Measurements from ENCODE around the gene PTX3. TPM values are rescaled to one million over a fixed set of nuclear protein-coding genes. Genes with fewer than 3 reads are reported as not detected.

Gene PTX3
- total and polyA plus RNA-seq, 4 donors = 0.17 to 0.66 (median 0.28) TPM; not detected in 1

DNA sequence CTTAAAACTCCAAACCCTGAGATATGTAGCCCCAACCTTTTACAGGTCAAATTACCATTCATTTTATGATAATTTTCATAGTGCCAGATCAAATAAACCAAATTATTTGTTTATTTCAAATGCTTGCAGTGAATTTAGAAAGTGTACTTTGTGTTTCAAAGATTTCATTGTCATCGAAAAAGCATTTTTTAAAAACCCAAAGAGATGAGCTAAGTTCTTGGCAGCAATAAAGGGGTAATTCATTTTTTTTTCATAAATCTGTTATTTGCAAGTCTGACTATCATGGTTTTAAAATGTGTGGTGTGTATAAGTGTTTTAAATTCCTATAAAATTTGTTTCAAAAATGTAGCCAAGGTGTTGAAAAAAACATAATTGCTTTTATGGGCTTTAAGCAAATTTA lies 17.2 kb downstream of the PTX3 start:
- H3K27ac ChIP-seq (ENCODE audit: low read depth in 1 of 2, low read length in 2 of 2) = no peak overlapping the region
- H3K9me3 ChIP-seq (ENCODE audit: control insufficient read depth in 4 of 4, low read length in 3 of 4) = no peaks in the 10 kb centered on the region
- TF ChIP-seq GABPA (IDR thresholded peaks at IDR 0.05 in 1 of 2, conservative IDR thresholded peaks at IDR 0.05 in 1 of 2) = no peak
- TF ChIP-seq YY1 (IDR thresholded peaks at IDR 0.05) = no peak
- TF ChIP-seq ATF3 (IDR thresholded peaks at IDR 0.05) = no peak
- TF ChIP-seq RAD21 (IDR thresholded peaks at IDR 0.05) = no peak
- WGBS = 67% methylated on average over 1 of the region's 1 CpG
- no peaks in the 10 kb centered on the region for H3K27me3 ChIP-seq (ENCODE audit: control insufficient read depth in 4 of 4, insufficient read depth in 4 of 4, low read length in 3 of 4)
- no peak for DNase-seq (ENCODE audit: low spot score)
- no peak overlapping the region for H3K4me3 ChIP-seq (ENCODE audit: low read depth in 1 of 3, low read length in 3 of 3)
- H3K36me3 ChIP-seq (ENCODE audit: control insufficient read depth in 4 of 4, insufficient read depth in 3 of 4, low read depth in 1 of 4, low read length in 3 of 4) = no peaks in the 10 kb centered on the region
- no peak overlapping the region for H3K9ac ChIP-seq (ENCODE audit: low read depth in 1 of 2, low read length in 2 of 2)
- H3K4me1 ChIP-seq (ENCODE audit: control insufficient read depth in 4 of 4, insufficient read depth in 4 of 4, low read length in 3 of 4) = no peaks in the 10 kb centered on the region

DNA sequence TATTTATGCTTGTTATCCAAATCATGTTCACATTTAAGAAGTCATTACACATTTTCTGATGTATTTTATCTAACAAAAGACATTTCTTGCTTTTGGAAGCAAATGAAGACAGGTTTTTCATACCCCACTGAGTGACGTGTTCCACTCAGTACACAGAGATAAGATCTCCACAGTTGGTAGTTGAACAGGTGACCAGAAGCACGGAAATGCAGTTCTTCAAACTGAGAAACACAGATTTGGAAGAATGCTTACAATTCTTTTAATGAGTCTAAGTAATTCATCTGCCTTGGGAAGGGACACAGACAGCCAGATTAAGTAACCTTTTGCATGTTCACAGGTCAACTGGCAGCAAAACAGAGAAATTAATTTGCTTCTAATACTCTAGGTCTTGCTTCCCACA lies 23.1 kb downstream of the PTX3 start:
- no peak for DNase-seq (ENCODE audit: low spot score)
- H3K27ac ChIP-seq (ENCODE audit: low read depth in 1 of 2, low read length in 2 of 2) = no peak overlapping the region
- H3K36me3 ChIP-seq (ENCODE audit: control insufficient read depth in 4 of 4, insufficient read depth in 3 of 4, low read depth in 1 of 4, low read length in 3 of 4) = no peaks in the 10 kb centered on the region
- no peak overlapping the region for H3K4me3 ChIP-seq (ENCODE audit: low read depth in 1 of 3, low read length in 3 of 3)
- WGBS = 48% methylated on average over 2 of the region's 2 CpGs
- no peaks in the 10 kb centered on the region for H3K4me1 ChIP-seq (ENCODE audit: control insufficient read depth in 4 of 4, insufficient read depth in 4 of 4, low read length in 3 of 4)
- H3K9me3 ChIP-seq (ENCODE audit: control insufficient read depth in 4 of 4, low read length in 3 of 4) = no peaks in the 10 kb centered on the region
- H3K9ac ChIP-seq (ENCODE audit: low read depth in 1 of 2, low read length in 2 of 2) = no peak overlapping the region
- no peaks in the 10 kb centered on the region for H3K27me3 ChIP-seq (ENCODE audit: control insufficient read depth in 4 of 4, insufficient read depth in 4 of 4, low read length in 3 of 4)
- no peak for TF ChIP-seq EGR1 (IDR thresholded peaks at IDR 0.05; ENCODE audit: low read depth in 2 of 2)
- TF ChIP-seq JUND (IDR thresholded peaks at IDR 0.05) = no peak
- TF ChIP-seq, protein P1, sequence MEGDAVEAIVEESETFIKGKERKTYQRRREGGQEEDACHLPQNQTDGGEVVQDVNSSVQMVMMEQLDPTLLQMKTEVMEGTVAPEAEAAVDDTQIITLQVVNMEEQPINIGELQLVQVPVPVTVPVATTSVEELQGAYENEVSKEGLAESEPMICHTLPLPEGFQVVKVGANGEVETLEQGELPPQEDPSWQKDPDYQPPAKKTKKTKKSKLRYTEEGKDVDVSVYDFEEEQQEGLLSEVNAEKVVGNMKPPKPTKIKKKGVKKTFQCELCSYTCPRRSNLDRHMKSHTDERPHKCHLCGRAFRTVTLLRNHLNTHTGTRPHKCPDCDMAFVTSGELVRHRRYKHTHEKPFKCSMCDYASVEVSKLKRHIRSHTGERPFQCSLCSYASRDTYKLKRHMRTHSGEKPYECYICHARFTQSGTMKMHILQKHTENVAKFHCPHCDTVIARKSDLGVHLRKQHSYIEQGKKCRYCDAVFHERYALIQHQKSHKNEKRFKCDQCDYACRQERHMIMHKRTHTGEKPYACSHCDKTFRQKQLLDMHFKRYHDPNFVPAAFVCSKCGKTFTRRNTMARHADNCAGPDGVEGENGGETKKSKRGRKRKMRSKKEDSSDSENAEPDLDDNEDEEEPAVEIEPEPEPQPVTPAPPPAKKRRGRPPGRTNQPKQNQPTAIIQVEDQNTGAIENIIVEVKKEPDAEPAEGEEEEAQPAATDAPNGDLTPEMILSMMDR (IDR thresholded peaks at IDR 0.05; ENCODE audit: low read depth, low read length, missing input control) = no peak
- no peak for TF ChIP-seq FOXA1 (IDR thresholded peaks at IDR 0.05)
- TF ChIP-seq TAF1 (conservative IDR thresholded peaks at IDR 0.05) = no peak
- no peak for TF ChIP-seq GABPA (IDR thresholded peaks at IDR 0.05 in 1 of 2, conservative IDR thresholded peaks at IDR 0.05 in 1 of 2)

DNA sequence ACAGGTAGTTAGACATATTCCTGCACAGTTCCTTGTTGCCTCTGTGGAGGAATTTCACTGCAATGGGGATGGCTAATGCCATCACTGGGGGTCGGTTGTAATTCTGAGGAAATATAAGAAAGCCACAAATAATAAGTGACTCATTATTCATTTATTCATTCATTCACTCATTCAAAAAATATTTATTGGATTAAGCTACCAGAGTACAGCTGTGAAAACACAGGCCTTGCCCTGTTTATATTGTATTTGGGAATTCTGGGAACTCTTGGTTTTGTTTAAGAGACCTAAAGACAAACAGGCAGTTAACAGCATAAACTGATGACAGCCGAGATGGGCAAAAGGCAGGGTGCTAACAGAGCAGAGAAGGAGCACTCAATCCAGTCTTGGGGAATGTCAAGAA lies 23.6 kb downstream of the PTX3 start:
- TF ChIP-seq FOXA2 (IDR thresholded peaks at IDR 0.05) (no peak), HNF4A (conservative IDR thresholded peaks at IDR 0.05) (no peak), JUND (IDR thresholded peaks at IDR 0.05) (no peak), ATF3 (IDR thresholded peaks at IDR 0.05) (no peak)
- TF ChIP-seq, protein P2, sequence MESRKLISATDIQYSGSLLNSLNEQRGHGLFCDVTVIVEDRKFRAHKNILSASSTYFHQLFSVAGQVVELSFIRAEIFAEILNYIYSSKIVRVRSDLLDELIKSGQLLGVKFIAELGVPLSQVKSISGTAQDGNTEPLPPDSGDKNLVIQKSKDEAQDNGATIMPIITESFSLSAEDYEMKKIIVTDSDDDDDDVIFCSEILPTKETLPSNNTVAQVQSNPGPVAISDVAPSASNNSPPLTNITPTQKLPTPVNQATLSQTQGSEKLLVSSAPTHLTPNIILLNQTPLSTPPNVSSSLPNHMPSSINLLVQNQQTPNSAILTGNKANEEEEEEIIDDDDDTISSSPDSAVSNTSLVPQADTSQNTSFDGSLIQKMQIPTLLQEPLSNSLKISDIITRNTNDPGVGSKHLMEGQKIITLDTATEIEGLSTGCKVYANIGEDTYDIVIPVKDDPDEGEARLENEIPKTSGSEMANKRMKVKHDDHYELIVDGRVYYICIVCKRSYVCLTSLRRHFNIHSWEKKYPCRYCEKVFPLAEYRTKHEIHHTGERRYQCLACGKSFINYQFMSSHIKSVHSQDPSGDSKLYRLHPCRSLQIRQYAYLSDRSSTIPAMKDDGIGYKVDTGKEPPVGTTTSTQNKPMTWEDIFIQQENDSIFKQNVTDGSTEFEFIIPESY (IDR thresholded peaks at IDR 0.05) = no peak
- Histone ChIP-seq H3K27ac (ENCODE audit: low read depth in 1 of 2, low read length in 2 of 2) (no peak overlapping the region), H3K9me3 (ENCODE audit: control insufficient read depth in 4 of 4, low read length in 3 of 4) (no peaks in the 10 kb centered on the region), H3K9ac (ENCODE audit: low read depth in 1 of 2, low read length in 2 of 2) (no peak overlapping the region), H3K36me3 (ENCODE audit: control insufficient read depth in 4 of 4, insufficient read depth in 3 of 4, low read depth in 1 of 4, low read length in 3 of 4) (no peaks in the 10 kb centered on the region), H3K4me3 (ENCODE audit: low read depth in 1 of 3, low read length in 3 of 3) (no peak overlapping the region), H3K27me3 (ENCODE audit: control insufficient read depth in 4 of 4, insufficient read depth in 4 of 4, low read length in 3 of 4) (no peaks in the 10 kb centered on the region), H3K4me1 (ENCODE audit: control insufficient read depth in 4 of 4, insufficient read depth in 4 of 4, low read length in 3 of 4) (no peaks in the 10 kb centered on the region)
- no peak for DNase-seq (ENCODE audit: low spot score)
- WGBS = 67% methylated on average over 2 of the region's 2 CpGs
